Breast epithelium (tissue), 3 donors: ENCODE measurements around the gene ANKH.

Experiments
- POLR2A ChIP-seq: fragments of 450-650 bp; IDR thresholded peaks from one replicate; pipeline ENCODE4 v1.6.1; 2016; ENCODE audit warnings: antibody characterized with exemption, mild to moderate bottlenecking, moderate library complexity
- POLR2AphosphoS5 ChIP-seq, 3 donors: sonication (generic); formaldehyde crosslinking; IDR thresholded peaks; one replicate each; pipeline ENCODE4 v1.6.1; 2017; ENCODE audit warnings: antibody characterized with exemption in 3 of 3
- TF ChIP-seq, protein P1 (sequence below), 3 donors: fragments of 450-650 bp; IDR thresholded peaks; one replicate each; pipeline ENCODE4 v1.5.1; 2016 to 2017; ENCODE audit warnings: antibody characterized with exemption in 3 of 3, mild to moderate bottlenecking in 3 of 3, moderate library complexity in 3 of 3

DNA sequence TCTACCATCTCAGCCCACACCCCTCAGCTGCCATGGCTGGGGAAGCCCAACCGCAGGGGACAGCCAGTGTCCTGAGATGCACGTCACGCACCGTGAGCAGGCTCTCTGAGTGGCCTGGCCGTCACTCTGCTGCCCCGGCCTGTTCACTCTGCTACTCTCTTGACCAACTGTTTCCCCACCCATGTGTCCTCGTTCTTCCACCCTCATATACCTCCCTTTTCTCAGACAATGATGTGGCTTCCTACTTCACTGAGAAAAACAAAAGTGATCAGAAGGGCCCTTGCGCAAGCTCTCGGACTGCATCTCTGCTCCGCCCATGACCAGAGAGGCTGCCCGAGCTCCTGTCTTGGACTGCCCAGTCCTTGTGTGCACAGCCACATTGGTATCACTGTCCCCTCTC, 159.4 kb downstream of the ANKH start:
- TF ChIP-seq POLR2A (no peak), POLR2AphosphoS5 (IDR thresholded peaks at IDR 0.05) (no peak)
- TF ChIP-seq, protein P1, sequence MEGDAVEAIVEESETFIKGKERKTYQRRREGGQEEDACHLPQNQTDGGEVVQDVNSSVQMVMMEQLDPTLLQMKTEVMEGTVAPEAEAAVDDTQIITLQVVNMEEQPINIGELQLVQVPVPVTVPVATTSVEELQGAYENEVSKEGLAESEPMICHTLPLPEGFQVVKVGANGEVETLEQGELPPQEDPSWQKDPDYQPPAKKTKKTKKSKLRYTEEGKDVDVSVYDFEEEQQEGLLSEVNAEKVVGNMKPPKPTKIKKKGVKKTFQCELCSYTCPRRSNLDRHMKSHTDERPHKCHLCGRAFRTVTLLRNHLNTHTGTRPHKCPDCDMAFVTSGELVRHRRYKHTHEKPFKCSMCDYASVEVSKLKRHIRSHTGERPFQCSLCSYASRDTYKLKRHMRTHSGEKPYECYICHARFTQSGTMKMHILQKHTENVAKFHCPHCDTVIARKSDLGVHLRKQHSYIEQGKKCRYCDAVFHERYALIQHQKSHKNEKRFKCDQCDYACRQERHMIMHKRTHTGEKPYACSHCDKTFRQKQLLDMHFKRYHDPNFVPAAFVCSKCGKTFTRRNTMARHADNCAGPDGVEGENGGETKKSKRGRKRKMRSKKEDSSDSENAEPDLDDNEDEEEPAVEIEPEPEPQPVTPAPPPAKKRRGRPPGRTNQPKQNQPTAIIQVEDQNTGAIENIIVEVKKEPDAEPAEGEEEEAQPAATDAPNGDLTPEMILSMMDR (IDR thresholded peaks at IDR 0.05), result no peak
